GM19240 (cell line): ENCODE data around the gene IZUMO1.
"Not testable (repeated sequence)": the region's sequence is repeated elsewhere in the genome, so short reads cannot be mapped to it uniquely, and the experiment has no call there.

Source experiments
- DNase-seq: peaks from one replicate; pipeline ENCODE4 v3.0.0; 2011; ENCODE audit warnings: low spot score; ENCODE audit not compliant: insufficient read length

IZUMO1 gene

DNA sequence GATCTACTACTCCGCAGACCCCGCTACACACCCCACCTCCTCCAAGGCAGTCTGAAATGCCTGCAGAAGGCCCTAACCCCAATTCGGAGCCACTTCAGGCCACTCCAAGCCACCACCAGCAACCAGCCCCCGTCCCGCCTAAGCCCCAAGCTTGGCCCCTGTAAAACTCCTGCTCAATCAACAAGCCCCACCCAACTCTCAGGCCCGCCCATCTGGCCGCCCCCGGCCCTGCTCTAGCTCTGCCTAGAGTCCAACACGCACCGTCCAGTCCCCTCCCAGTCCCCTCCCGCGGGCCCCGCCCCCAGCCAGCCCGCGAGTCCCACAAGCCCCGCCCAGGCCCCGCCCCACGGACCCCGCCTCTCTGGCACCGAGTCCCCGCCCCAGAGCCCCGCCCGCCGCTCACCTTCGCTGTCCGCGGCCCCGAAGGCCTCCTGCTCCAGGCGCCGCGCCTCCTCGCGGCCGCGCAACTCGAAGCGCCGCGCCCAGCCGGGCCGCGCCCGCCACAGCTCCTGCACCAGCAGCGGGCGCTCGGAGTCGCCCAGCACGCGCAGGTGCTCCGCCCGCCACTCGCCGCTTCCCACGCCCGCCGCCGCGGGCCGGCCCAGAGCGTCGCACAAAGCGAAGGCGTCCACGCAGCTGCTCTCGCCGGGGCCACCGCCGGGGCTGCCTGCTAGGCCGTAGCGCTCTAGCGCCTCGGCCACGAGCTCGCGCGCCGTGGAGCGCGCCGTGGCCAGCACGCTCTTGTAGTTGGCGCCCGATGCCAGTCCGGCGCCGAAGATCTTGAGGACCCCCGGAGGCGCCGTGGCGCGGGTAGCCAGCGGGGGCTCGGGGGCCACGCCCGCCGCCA is 7.9 kb downstream of the IZUMO1 start:
- DNase-seq: peak; percentile 94

GRCh38 chr19:48737360-48737998 is 9.2 kb downstream of the IZUMO1 start:
- DNase-seq: no peak

GRCh38 chr19:48735031-48735615 is 11.6 kb downstream of the IZUMO1 start:
- no peak for DNase-seq

DNA sequence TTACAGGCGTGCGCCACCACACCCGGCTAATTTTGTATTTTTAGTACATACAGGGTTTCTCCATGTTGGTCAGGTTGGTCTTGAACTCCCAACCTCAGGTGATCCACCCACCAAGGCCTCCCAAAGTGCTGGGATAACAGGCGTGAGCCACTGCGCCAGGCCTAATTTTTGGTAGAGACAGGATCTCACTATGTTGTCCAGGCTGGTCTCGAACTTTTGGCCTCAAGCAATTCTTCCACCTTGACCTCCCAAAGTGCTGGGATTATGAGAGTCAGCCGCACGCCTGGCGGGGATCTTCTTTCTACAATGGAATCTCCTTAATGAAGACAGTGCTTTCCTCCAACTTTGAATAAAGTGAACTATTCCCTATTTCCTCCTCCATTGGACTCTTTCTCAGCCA is 12.1 kb downstream of the IZUMO1 start:
- DNase-seq: no peak

DNA sequence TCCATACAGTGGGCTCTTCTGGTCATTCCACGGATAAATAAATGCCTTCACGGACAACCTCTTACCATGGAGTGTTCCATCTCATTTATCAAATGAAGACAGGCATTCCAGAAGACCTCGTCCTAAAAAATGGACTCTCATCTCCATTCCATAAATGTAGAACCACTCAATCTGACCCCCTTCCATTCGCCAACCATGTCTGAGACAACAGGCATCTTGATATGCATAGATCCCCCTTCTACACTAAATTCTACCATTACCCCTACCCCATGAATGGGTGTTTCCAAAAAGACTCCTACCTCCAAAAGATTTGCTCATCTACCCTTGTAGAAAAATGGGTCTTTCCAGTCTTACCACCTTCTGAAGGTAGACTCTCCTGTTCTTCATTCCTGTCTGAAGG is 15.3 kb downstream of the IZUMO1 start:
- no peak for DNase-seq

DNA sequence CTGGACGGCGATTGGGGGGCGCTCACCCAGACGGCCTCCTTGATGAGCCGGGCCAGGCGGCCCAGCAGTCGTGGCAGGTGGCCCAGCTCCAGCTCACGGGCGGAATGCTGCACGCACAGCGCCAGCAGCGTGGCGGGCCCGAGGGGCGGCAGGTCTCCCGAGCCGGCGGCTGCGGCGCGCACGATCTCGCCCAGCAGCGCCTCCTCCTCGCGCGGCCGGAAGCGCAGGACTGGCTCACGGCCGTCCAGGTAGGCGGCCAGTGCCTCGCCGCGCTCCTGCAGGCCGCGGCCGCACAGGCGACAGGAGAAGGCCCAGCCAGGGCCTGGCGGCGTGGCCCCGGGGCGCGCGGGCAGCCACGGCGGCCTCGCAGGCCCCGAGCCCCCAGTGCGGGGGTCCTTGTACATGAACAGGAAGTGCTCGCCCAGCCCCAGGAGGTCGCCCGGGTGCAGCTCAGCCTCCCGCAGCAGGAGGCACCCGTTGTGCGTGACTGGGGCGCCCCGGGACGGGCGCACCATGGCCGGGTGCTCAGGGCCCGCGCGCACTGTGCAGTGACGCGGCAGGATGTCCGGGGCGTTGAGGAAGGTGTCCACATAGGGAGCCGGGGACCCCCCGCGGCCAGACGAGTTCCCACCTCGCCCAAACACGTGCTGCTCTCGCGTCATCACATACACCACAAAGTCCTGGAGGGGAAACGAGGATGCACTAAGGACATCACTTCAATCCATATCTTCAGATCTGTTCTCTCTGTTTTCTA is 17.6 kb downstream of the IZUMO1 start:
- DNase-seq: no peak

GRCh38 chr19:48726556-48726955 is 20.2 kb downstream of the IZUMO1 start:
- no peak for DNase-seq

DNA sequence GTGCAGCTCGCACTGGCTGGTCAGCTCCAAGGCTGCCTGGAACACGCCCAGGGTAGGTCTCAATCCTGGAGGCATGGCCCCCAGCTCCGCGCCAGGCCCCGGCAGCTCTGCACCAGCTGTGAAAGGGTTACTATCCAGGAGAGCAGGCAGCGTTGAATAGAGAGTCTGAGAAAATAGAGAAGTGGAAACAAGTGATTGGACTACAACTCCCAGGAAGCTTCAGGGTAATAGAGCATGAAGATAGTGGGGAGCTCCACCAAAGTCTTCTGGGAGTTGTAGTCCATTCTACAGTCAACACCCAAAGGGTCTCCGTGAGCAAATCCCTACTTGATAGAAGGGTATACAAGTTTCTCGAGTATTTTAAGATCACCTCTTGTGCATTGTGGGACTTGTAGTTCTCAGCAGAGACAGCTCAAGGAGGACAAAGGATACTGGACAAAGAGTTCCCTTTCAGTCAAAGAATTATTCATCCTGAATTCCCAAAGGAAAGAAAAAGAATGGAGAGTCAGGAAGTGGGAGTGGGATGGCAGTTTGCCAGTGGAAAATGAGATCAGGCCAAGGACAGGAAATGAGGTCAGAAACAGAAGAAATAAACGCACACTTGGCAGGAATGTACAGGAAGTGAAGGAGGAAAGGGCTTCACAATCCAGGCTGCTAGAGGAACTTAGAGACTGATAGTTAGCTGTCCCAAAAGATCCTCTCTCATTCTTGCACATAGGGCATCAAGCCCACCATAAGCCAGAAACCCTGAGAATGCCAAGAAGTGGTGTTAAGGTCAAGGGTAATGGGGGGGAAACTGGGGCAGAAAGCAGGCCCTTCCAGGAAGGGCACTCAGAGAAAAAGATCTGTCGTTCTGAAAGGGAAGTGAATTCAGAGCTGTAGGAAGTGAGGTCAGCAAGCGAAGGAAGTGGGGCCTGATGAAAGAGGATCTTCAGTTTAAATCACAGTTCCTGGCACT is 21.6 kb downstream of the IZUMO1 start:
- DNase-seq: no peak

- no peak for DNase-seq
These were observed 24.5 kb downstream of the IZUMO1 start for GRCh38 chr19:48722196-48722708.

DNA sequence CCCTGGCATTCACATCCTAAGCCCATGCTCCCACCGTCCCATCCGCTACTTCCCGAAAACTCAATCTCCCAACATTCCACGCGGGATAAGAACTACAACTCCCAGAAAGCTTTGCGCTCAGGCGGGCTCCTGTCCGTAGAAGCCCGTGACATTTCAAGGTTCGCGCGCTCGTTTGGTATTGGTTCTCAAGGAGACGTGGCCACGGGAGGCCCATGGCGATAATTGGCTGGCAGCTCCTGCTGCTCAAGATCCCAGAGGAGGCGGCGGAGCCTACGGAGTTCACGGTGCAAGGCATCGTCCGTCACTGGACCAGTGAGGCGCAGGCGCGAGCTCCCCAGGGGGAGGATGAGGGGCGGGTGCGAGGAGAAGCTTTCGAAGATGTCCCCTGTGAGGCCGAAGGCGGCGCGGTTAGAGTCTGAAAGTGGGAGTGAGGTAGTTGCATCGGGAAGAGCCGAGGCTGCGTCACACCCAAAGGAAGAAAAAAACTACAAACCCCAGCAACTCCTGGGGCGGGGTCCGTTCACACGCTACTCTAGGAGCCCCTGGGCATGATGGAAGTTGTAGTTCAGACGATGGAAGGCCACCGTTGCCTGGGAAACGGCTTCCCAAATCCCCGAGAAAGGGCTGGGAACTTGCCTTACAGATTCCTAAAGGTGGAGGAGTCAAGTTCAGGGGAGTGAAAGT is 26.0 kb downstream of the IZUMO1 start:
- DNase-seq: peak; percentile 96

DNA sequence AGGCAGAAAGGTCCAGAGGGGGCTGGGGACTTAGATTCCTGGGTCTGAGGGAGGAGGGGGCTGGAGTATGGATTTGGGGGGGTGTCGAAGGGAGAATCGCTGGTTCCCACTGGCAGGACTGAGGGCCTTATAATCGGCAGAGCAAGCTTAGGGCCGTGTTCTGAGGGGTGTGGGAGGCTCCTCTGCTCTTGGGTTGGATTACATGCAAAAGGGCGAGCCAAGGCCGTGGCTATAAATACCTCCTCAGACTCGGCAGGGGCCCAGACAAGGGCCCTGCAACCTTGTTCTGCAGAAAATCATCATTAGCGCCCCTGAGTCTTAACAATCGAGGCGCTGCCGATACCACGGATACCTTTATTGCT is 26.5 kb downstream of the IZUMO1 start:
- no peak for DNase-seq

GRCh38 chr19:48719263-48720171 is 27.2 kb downstream of the IZUMO1 start, which contains the start of gene MAMSTR:
TSS of gene MAMSTR (minus strand) at chr19:48719725. CDS start at chr19:48719031, 694 bp downstream.
- DNase-seq: no peak

- no peak for DNase-seq
These were observed 27.9 kb downstream of the IZUMO1 start for GRCh38 chr19:48718711-48719231.

- DNase-seq: not testable (repeated sequence)
These were observed 28.6 kb downstream of the IZUMO1 start for GRCh38 chr19:48718106-48718505.

GRCh38 chr19:48716562-48717291 is 30.0 kb downstream of the IZUMO1 start:
- DNase-seq: no peak

GRCh38 chr19:48715681-48716171 is 31.0 kb downstream of the IZUMO1 start:
- DNase-seq: no peak
